ENCODE measurements around the gene UTS2. TPM values are rescaled to one million over a fixed set of nuclear protein-coding genes. Genes with fewer than 3 reads are reported as not detected.

The UTS2 gene
- total and polyA plus RNA-seq, 2 of the 4 experiments (the other 2 are of a cell fraction), result not detected

- Histone ChIP-seq H3K9ac (ENCODE audit: low read depth, low read length) (no peak overlapping the region), H3K27ac (ENCODE audit: insufficient read depth, low read length) (no peak overlapping the region), H3K79me1 (ENCODE audit: low read depth in 1 of 2, low read length in 2 of 2) (no peaks in the 10 kb centered on the region), H4K20me1 (ENCODE audit: insufficient read depth, low read length) (no peaks in the 10 kb centered on the region), H2AK5ac (ENCODE audit: low read depth, low read length) (no peak overlapping the region; the same call in 1 of the 2 replicates), H3K4me2 (ENCODE audit: low read depth, low read length) (no peak overlapping the region), H3K4me3 (ENCODE audit: insufficient read depth, low read depth, low read length) (no peak overlapping the region), H2AFZ (replicated peaks; ENCODE audit: low read length, poor library complexity) (peak overlapping the region; percentile 35), H3K23ac (ENCODE audit: low read depth, low read length) (no peak overlapping the region), H3K14ac (replicated peaks; ENCODE audit: low read depth, low read length) (no peak overlapping the region), H3K27me3 (ENCODE audit: control insufficient read depth, insufficient read depth, low read length) (peaks cover 2% of the 10 kb centered on the region; the same call in 1 of the 2 replicates), H4K8ac (ENCODE audit: low read depth in 2 of 2, low read length in 2 of 2) (no peak overlapping the region), H2BK20ac (ENCODE audit: low read depth, low read length) (no peak overlapping the region), H3K56ac (ENCODE audit: extremely low read depth, insufficient read depth, low read length) (no peak overlapping the region), H3K18ac (ENCODE audit: low read depth, low read length) (no peak overlapping the region), H4K5ac (ENCODE audit: low read depth, low read length) (no peak overlapping the region), H3K9me1 (ENCODE audit: insufficient read depth, low read length) (0 out of 2 replicates have a peak, but pooled peaks cover 3% of the 10 kb centered on the region), H2BK15ac (ENCODE audit: low read depth, low read length) (no peak overlapping the region), H3K9me3 (ENCODE audit: control insufficient read depth, insufficient read depth, low read length) (no peaks in the 10 kb centered on the region), H3K4ac (ENCODE audit: low read depth, low read length) (no peak overlapping the region), H3K36me3 (ENCODE audit: control insufficient read depth, insufficient read depth, low read length) (no peaks in the 10 kb centered on the region), H4K91ac (ENCODE audit: insufficient read depth, low read depth, low read length) (no peak overlapping the region), H2BK5ac (ENCODE audit: low read depth, low read length, poor library complexity, severe bottlenecking) (no peak overlapping the region), H3K4me1 (ENCODE audit: control insufficient read depth, insufficient read depth, low read length) (peaks cover 7% of the 10 kb centered on the region), H2AK9ac (replicated peaks; ENCODE audit: low read depth, low read length, poor library complexity) (no peak overlapping the region), H2BK120ac (ENCODE audit: low read depth, low read length) (no peak overlapping the region)
- TF ChIP-seq MAFK (IDR thresholded peaks at IDR 0.05; ENCODE audit: low read depth, low read length) (no peak), RFX5 (IDR thresholded peaks at IDR 0.05; ENCODE audit: low read depth, low read length) (no peak), FOS (IDR thresholded peaks at IDR 0.05; ENCODE audit: low read depth, low read length) (no peak)
- BruUV-seq (replicated peaks), result no TSS peak
- dilution Hi-C loops (cut with HindIII; ENCODE audit: low sequenced_read_pairs, unreplicated experiment), result no loop called here
- 73% methylated on average over 3 of the region's 15 CpGs; no CpG with 5 or more reads in 1 of the 2 experiments for WGBS, 2 experiments (ENCODE audit: extremely low coverage in 2 of 2, insufficient read length in 1 of 2)
- DNase-seq, result no peak
- ChIA-PET CTCF (interaction anchor here (0.5 kb wide), 1 partner anchor 39 kb away, joined by 3 read pairs; no protein-coding TSS in a partner anchor), POLR2A (ENCODE audit: unreplicated experiment) (no interaction called here)
- in situ Hi-C loops (cut with MboI; ENCODE audit: low sequenced_read_pairs), result no loop called here
- ATAC-seq (ENCODE audit: low read depth), result no peak
- intact Hi-C loops (cut with micrococcal nuclease), result no loop called here
Measured at GRCh38 chr1:7850786-7851185, 2.1 kb downstream of the UTS2 start.
